Pons (tissue), 1 donor: ENCODE measurements around the gene IFRD2.
A peak's percentile ranks its signal among the peaks of the same experiment; 100 is the strongest.
"Not testable (repeated sequence)": the region's sequence is repeated elsewhere in the genome, so short reads cannot be mapped to it uniquely, and the experiment has no call there.

Source experiments
- DNase-seq: peaks from one replicate; pipeline ENCODE4 v3.0.0-alpha.2; 2016; ENCODE audit warnings: low spot score

IFRD2 gene

DNA sequence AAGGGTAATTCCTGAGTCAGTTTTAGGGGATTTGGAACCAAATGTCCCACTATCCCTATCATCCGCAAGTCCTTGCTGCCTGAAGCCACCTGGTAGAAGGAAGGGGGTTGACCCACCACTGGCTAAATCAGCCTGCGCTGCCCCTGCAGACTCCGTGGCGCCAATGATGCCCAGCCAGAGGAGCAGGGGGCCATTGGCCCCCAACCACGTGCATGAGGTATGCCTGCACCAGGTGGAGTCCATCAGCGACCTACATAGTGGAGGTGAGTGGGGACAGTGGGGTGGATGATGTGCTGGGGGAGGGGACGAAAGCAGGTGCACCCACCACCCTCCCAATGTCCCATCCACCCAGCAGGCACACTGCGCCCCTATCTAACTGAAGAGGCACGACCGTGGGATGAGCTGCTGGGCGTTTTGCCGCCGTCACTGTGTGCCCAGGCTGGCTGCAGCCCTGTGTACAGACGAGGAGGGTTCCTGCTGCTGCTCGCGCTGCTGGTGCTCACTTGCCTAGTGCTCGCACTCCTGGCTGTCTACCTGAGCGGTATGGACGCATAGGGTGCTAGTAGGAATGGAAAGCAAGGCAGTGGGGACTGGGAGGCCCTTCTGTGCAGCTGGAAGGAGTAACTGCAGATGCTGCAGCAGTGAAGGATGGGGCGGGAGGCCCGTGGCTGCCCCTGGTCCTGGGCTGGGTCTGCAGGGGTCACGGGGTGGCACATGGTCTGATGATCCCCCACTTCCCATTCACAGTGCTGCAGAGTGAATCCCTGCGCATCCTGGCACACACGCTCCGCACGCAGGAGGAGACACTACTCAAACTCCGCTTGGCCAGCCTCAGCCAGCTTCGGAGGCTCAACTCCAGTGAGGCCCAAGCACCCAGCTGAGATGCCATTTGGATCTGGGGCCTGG, 5.7 kb downstream of the IFRD2 start:
- no peak for DNase-seq

DNA sequence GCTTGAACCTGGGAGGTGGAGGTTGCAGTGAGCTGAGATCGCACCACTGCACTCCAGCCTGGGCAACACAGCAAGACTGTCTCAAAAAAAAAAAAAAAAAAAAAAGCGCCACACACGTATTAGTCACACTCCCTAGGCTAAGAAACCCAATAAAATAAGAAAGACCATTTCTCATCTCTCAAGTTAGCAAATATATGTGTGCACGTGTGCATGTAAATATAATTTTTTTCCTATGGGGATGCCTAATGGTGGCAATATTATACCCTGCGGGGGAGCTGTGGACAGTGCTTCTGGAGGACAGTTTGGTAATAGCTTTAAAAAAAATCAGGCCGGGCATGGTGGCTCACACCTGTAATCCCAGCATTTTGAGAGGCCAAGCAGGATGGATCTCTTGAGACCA, 8.1 kb downstream of the IFRD2 start:
- not testable (repeated sequence) for DNase-seq

DNA sequence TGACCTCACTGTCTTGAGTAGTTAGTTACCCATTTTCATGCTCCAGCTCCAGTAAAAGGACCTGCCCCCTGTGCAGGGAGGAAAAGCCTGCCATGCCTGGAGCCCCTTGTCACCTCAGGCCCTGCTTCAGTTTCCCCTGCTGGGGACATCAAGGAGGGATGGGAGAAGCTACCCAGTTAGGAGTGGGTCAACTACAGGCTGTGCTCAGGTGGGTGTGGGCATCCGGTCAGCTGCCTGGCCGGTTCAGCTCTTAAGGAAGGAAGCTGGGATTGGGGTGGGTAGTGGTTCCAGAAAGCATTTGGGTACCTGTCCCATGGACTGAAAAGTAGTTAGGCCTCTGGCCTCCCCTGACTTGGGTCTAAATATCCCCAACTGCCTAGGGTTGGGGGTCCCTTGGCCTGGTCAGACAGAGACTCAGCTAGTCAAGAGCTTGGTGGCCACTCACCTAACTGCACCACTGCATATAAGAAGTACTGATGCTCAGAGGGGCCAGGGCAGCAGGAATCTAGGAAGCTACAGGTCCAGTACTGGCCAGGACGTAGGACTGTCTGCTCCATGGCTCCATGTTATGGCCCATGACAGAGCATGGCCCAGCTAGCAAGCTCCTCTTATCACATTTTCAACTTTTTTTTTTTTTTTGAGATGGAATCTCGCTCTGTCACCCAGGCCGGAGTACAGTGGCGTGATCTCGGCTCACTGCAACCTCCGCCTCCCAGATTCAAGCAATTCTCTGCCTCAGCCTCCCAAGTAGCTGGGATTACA, 12.8 kb downstream of the IFRD2 start:
- no peak for DNase-seq

DNA sequence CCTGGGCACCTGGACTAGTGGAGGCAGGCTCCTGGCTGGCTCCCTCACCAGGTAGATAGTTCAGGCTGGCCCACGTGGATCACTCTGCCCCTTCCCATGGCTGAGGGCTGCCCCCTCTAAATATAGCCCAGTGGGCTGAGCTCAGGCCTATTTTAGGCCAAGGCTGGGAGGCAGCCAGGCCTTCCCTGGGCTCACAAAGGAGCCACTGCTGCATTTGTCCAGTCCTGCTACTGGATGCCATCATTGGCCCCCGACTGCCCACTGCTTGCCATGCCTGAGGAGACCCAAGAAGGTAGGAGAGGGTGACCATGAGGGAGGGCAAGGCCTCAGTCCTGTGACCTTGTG, 13.4 kb downstream of the IFRD2 start, which contains the start of gene LSMEM2:
Gene LSMEM2 (plus strand): TSS at position 208 of the 345 bp plus-strand sequence. CDS start 27 bp downstream, at position 235.
- DNase-seq: no peak

DNA sequence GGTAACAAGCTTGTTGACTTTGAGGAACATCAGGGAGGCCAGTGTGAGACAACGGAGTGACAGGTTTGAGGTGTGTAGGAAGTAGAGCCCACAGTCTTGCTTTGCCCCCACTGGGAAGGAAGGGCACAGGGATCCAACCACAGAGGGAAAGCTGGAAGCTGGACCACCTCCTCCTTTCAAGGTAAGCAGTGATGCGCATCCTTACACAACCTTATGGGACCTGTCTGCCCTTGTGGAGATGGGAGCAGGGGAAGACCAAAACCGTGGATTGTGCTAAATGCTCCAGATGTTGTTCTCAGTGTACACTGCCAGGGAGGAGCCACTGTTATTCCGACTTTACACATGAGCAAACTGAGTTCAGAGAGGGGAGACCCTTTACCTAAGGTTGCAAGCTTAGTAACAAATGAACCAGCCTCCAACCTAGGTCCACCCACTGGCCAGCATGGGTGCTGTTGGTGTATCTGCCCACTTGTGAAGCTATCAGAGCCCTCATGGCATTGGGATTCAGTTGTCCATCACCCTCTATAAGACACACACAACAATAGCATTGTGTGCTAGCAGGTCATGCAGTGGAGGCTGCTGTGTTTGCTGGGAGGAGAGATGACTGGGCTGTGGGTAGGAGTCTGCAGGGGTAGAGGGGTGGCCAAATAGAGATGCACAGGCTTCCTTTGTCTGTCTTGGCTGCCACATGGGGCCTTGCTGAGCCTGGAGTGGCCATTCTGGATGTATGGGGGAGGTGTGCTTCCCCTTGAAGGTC, 13.9 kb downstream of the IFRD2 start:
- peak; percentile 91 for DNase-seq

DNA sequence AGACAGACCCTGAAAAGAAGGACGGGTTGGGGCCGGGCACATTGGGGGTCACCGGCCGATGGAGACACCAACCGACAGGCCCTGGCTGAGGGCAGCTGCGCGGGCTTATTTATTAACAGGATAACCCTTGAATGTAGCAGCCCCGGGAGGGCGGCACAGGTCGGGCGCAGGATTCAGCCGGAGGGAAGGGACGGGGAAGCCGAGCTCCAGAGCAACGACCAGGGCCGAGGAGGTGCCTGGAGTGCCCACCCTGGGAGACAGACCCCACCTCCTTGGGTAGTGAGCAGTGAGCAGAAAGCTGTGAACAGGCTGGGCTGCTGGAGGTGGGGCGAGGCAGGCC, 15.5 kb downstream of the IFRD2 start:
- DNase-seq: no peak

DNA sequence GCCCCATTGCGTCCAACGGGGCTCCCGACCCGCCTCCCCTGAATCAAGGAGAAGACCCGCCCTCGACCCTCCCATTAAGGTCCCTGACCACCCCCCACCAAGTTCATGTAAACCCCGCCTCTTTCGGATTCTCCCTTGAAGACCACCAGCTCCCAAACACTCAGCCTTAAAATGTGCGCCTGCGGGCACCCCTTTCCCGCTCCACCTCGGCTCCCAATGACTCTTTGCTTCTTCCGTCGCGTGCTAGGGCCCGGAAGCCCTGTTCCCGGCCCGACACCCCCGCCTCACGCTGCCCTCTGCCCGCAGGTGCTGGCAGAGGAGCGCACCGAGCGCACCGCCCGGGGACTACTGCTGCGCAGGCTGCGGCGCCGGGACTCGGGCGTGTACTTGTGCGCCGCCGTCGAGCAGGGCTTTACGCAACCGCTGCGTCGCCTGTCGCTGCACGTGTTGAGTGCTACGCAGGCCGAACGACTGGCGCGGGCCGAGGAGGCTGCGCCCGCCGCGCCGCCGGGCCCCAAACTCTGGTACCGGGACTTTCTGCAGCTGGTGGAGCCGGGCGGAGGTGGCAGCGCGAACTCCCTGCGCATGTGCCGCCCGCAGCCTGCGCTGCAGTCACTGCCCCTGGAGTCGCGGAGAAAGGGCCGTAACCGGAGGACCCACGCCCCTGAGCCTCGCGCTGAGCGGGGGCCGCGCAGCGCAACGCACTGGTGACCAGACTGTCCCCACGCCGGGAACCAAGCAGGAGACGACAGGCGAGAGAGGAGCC, 16.1 kb downstream of the IFRD2 start:
- no peak for DNase-seq

DNA sequence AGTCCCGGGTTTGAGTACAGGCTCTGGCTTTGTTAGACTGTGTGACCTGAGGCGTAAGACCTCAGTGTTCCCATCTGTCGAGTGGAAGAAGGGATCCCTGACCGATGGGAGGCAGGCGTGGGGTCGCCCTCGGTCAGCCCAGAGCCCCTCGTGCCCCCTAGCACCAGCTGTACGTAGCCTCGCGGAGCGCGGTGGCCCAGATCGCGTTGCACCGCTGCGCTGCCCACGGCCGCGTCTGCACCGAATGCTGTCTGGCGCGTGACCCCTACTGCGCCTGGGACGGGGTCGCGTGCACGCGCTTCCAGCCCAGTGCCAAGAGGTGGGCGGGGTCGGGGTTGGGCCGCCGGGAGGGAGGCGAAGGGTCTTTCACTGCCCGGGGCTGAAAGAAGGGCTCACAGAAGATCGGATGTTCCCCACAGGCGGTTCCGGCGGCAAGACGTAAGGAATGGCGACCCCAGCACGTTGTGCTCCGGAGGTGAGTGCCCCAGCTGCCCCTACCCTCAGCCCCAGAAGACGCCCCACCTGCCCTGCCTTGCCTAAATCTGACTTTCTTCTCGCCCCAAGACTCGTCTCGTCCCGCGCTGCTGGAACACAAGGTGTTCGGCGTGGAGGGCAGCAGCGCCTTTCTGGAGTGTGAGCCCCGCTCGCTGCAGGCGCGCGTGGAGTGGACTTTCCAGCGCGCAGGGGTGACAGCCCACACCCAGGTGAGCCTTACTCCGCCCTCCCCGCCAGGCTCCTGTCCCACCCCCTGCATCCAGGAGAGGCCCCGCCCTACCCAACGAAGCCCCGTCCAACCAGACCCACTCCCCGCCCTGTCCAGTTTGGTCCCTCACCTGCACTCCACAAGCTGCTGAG, 16.9 kb downstream of the IFRD2 start:
- no peak for DNase-seq

DNA sequence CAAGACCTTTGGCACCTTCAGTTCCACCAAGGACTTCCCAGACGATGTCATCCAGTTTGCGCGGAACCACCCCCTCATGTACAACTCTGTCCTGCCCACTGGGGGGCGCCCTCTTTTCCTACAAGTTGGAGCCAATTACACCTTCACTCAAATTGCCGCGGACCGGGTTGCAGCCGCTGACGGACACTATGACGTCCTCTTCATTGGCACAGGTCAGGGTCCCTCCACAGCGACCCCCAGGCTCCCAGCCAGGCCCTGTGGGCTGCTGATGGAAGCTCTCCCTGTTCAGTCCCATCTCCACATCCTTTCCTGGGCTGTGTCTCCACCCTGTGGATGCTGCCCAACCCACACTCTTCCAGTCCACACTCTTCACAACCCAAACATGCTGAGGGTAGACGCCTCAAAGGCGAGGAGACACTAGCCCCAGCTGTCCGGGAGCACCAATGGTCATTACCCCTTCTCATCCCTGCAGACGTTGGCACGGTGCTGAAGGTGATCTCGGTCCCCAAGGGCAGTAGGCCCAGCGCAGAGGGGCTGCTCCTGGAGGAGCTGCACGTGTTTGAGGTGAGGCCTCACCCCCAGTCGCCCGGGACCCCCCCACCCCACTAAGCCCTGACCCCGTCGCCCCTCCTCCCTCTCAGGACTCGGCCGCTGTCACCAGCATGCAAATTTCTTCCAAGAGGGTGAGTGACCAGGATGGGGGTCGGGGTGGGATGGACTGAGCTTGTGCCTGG, 17.7 kb downstream of the IFRD2 start:
- DNase-seq: no peak

DNA sequence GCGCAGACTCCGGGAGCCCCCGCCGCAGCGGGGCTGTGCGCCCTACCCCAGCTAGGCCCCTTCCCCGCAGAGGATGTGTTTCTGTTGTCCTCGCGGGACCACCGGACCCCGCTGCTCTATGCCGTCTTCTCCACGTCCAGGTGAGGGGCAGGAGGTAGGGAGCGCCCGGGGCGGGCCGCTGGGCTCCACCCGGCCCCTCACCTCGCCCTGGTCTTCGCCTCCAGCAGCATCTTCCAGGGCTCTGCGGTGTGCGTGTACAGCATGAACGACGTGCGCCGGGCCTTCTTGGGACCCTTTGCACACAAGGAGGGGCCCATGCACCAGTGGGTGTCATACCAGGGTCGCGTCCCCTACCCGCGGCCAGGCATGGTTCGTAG, 18.6 kb downstream of the IFRD2 start:
- DNase-seq: no peak

DNA sequence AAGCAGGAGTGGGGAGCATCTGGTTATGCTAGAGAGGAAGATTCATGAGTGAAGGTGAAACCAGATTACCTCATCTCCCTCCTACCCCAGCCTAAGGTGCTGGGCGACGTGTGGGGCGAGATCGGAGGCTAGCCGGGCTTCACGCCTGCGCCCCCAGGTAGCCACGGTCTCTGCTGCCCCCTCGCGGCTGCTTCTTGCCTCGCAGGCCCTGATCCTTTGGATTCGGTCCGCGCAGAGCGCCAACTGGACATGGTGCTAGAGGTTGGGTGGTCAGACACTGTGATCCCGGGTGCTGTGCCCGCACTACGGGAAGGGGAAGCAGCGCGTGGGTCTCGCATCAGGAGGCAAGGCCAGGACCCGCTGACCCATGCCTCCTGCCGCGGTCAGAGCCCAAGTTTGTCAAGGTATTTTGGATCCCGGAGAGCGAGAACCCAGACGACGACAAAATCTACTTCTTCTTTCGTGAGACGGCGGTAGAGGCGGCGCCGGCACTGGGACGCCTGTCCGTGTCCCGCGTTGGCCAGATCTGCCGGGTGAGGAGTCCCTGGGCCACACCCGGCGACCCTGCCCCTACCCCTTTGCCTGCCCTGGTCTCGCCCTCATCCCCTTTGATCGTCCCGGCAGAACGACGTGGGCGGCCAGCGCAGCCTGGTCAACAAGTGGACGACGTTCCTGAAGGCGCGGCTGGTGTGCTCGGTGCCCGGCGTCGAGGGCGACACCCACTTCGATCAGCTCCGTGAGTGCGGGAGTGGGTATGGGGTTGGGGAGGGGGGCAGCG, 19.1 kb downstream of the IFRD2 start:
- DNase-seq: peak; percentile 87

DNA sequence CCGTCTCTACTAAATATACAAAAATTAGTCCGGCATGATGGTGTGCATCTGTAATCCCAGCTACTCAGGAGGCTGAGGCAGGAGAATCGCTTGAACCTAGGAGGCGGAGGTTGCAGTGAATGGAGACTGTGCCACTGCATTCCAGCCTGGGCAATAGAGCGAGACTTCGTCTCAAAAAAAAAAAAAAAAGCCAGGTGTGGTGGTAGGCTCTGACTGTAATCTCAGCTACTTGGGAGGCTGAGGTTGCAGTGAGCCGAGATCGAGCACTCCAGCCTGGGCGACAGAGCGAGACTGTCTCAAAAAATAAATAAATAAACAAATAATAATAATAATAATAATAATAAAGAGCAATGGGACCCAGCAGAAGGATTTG, 19.7 kb downstream of the IFRD2 start:
- not testable (repeated sequence) for DNase-seq

DNA sequence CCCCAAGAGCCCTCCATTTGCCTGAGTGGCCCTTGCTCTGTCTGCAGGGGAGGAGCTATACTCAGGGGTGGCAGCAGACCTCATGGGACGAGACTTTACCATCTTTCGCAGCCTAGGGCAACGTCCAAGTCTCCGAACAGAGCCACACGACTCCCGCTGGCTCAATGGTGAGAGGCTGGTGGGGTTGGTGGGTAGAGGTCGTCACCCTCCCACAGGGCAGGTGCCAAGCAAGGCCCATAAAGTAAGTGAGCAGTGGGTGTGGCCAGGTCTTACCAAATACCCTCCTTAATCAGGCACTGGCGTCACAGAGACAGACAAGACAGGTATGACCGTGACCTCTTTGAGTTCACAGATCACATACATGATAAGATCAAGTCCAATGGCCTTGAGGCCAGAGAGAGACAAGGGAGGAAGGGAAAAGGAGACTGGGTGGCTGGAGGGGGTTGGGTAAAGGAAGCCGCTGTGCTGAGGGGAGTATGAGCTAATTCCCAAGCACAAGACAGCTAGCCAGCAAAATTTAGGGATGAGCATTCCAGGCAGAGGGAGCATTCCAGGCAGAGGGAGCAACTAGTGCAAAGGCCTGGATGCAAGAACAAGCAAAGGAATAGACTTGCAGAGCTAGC, 20.8 kb downstream of the IFRD2 start:
- no peak for DNase-seq

DNA sequence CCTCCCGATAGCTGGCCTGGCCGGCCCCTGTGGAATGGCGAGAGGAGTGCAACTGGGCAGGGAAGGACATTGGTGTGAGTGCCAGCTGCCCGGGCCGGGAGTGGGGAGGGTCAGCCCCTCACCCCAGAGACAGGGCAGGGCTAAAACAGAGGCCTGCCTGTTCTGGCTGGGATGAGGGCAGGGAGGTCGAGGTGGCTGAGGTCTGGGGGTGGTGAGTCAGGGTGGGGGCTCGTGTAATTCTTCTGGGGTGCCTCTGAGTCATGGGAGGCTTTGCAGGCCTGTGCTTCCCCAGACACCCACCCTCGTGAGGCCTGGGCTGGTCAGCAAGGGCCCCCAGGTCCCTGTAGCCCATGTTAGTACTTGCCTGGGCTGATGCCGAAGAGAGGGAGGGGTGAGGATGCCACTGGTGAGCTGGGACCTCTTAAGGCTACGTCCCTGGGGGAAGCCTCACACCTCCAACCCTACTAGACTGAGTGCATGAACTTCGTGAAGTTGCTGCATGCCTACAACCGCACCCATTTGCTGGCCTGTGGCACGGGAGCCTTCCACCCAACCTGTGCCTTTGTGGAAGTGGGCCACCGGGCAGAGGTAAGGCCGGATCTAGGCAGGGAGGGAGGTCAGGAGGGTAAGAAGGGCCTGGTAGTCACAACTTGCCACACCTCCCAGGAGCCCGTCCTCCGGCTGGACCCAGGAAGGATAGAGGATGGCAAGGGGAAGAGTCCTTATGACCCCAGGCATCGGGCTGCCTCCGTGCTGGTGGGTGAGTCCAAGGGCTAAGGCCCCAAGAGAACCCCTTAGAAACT, 21.6 kb downstream of the IFRD2 start:
- DNase-seq: no peak

DNA sequence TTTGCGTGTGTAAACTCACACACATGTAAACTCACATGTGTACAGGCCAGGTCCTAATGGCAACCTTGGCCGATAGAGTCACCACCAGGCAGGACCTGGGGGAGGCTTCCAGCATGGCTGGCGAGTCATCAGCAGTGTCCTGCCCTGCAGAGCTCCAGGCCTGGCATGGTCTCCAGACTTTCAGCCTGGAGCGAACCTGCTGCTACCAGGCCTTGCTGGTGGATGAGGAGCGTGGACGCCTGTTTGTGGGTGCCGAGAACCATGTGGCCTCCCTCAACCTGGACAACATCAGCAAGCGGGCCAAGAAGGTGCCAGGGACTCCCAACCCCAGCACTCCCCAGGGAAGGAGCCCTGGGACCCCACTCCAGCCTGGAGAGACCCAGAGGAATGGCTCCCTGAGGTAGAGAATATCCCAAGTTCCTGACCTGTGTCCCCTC, 22.2 kb downstream of the IFRD2 start:
- DNase-seq: no peak

DNA sequence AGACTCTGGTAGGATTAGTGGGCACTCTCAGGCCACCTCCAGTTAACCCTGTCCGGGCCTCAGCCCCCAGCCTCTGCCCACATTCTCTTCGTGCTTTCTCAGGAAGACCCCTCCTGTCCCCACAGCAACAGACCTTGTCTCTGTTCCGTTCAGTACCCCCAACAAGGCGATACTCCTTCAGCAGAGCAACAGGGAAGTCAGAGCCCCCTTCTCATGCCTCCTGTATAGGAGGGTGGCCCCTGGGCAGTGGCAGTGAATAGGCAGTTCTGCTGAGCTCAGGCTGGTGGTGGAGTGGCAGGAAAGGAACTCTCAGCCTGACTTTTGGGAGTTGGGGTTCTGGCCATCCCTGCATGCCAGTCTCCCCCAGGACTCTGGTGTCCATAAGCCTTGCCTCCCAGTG, 22.8 kb downstream of the IFRD2 start:
- no peak for DNase-seq

DNA sequence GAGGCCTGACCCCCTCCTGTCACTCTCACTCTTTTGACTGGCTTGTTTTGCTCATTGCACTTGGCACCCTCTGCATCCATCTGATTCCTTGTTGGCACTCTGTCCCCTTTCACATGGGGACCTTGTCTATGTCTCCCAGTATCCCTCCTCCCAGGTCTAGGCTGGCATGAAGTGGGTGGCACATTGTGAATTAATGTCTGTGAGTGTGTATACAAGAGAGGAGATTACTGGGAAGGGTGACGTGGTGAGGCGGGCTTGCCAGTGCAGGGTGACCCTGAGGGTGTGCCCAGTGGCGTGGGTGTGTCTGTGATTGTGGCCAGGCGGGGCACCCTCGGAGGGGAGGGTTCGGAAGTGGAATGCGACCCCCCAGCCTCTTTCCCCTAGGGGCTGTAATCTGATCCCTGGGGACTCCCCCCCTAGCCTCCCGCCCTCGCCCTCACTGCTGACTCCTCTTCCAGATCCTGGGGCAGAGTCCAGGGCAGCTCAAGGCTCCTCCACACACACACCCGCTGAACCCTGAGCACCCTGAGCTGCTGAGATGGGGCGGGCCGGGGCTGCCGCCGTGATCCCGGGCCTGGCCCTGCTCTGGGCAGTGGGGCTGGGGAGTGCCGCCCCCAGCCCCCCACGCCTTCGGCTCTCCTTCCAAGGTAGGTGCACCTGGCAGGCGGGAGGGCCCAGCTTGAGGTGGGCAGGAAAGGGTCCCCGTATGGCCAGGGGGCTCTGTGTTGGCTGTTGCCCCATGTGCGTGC, 23.4 kb downstream of the IFRD2 start, which contains the start of gene SEMA3B:
Gene SEMA3B (plus strand): TSS at position 445 of the 749 bp plus-strand sequence. CDS start 94 bp downstream, at position 539.
- peak; percentile 78 for DNase-seq
